H1 (cell line): ENCODE data around the gene JOSD1.

Source experiments
- EGR1 ChIP-seq: IDR thresholded peaks from 2 replicates; pipeline ENCODE4 v1.6.1; 2011; ENCODE audit warnings: low read depth, low read length, borderline replicate concordance
- SP1 ChIP-seq: IDR thresholded peaks from 2 replicates; pipeline ENCODE4 v1.6.1; 2011; ENCODE audit warnings: low read depth, low read length
- TCF12 ChIP-seq: IDR thresholded peaks from 2 replicates; pipeline ENCODE4 v1.6.1; 2011; ENCODE audit warnings: low read depth, mild to moderate bottlenecking, low read length
- YY1 ChIP-seq: IDR thresholded peaks from 2 replicates; pipeline ENCODE4 v1.6.1; 2011; ENCODE audit warnings: low read depth, mild to moderate bottlenecking, low read length
- TF ChIP-seq, protein P1 (sequence below), 3 experiments: IDR thresholded peaks; 1 replicate in 2 of 3; 2 replicates in 1 of 3; pipeline versions ENCODE4 v1.5.1 to v1.6.1; 2011; ENCODE audit warnings: low read length in 3 of 3, mild to moderate bottlenecking in 3 of 3, inconsistent platforms in 2 of 3, low read depth in 1 of 3, moderate library complexity in 1 of 3; ENCODE audit not compliant: insufficient read depth in 1 of 3; ENCODE audit errors: control extremely low read depth in 1 of 3
- TF ChIP-seq, protein P2 (sequence below): IDR thresholded peaks from 2 replicates; pipeline ENCODE4 v1.6.1; 2012; ENCODE audit warnings: inconsistent platforms

GRCh38 chr22:38699143-38699542, 1.6 kb downstream of the JOSD1 start:
- TF ChIP-seq, protein P1, sequence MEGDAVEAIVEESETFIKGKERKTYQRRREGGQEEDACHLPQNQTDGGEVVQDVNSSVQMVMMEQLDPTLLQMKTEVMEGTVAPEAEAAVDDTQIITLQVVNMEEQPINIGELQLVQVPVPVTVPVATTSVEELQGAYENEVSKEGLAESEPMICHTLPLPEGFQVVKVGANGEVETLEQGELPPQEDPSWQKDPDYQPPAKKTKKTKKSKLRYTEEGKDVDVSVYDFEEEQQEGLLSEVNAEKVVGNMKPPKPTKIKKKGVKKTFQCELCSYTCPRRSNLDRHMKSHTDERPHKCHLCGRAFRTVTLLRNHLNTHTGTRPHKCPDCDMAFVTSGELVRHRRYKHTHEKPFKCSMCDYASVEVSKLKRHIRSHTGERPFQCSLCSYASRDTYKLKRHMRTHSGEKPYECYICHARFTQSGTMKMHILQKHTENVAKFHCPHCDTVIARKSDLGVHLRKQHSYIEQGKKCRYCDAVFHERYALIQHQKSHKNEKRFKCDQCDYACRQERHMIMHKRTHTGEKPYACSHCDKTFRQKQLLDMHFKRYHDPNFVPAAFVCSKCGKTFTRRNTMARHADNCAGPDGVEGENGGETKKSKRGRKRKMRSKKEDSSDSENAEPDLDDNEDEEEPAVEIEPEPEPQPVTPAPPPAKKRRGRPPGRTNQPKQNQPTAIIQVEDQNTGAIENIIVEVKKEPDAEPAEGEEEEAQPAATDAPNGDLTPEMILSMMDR (IDR thresholded peaks at IDR 0.05; ENCODE audit: control extremely low read depth in 1 of 3, insufficient read depth in 1 of 3, low read depth in 1 of 3, low read length in 3 of 3), result no peak
- TF ChIP-seq SP1 (no peak), TCF12 (no peak), EGR1 (no peak), YY1 (no peak)
- TF ChIP-seq, protein P2, sequence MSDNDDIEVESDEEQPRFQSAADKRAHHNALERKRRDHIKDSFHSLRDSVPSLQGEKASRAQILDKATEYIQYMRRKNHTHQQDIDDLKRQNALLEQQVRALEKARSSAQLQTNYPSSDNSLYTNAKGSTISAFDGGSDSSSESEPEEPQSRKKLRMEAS, result no peak
